Measurements from ENCODE around the gene SFTPA2. TPM values are rescaled to one million over a fixed set of nuclear protein-coding genes. Genes with fewer than 3 reads are reported as not detected.
"Not testable (repeated sequence)": the region's sequence is repeated elsewhere in the genome, so short reads cannot be mapped to it uniquely, and the experiment has no call there.

SFTPA2 gene
- total RNA-seq, 1 donor, result not detected

DNA sequence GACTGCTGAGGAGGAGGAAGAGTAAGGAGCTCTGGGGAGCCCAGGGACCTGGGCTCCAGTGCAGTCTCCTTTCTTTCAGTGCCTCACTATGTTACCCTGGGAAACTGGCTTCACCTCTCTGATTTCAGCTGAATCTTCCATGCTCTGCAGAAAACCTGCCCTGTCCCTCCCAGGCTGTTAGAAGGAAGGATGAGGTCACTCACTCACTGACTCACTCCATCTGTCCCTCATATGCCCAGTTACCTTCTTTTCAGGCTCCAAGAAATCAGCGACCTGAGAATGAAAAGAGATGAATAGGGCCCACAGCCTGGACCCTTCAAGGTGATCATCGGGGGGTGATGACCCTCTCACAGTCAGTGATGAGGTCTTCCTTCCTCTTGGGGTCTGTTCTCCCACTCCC, 481 bp downstream of the SFTPA2 start:
- TF ChIP-seq, protein P1, sequence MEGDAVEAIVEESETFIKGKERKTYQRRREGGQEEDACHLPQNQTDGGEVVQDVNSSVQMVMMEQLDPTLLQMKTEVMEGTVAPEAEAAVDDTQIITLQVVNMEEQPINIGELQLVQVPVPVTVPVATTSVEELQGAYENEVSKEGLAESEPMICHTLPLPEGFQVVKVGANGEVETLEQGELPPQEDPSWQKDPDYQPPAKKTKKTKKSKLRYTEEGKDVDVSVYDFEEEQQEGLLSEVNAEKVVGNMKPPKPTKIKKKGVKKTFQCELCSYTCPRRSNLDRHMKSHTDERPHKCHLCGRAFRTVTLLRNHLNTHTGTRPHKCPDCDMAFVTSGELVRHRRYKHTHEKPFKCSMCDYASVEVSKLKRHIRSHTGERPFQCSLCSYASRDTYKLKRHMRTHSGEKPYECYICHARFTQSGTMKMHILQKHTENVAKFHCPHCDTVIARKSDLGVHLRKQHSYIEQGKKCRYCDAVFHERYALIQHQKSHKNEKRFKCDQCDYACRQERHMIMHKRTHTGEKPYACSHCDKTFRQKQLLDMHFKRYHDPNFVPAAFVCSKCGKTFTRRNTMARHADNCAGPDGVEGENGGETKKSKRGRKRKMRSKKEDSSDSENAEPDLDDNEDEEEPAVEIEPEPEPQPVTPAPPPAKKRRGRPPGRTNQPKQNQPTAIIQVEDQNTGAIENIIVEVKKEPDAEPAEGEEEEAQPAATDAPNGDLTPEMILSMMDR (IDR thresholded peaks at IDR 0.05; ENCODE audit: insufficient read depth, low read depth, low read length), result no peak
- no peak for DNase-seq (ENCODE audit: low read depth)
- H3K4me3 ChIP-seq (ENCODE audit: low read depth, low read length), result no peak overlapping the region

DNA sequence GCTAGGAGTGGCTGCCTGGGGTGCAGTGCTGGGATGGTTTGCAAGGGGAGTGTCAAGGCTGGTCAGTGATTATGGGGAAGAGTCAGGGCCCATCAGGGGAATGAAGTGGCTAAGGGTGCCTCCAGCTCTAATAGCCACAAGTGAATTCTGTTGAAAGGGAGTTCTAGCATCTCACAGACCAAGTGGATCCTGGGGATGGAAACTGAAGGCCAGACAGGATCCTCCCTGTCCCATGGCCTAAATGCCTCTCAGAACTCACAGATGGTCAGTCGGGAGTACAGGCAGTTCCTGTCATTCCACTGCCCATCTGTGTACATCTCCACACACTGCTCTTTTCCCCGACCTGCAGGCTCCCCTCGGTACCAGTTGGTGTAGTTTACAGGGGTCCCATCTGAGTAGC, 3.2 kb downstream of the SFTPA2 start:
- not testable (repeated sequence) for DNase-seq (ENCODE audit: low read depth); H3K4me3 ChIP-seq (ENCODE audit: low read depth, low read length)

DNA sequence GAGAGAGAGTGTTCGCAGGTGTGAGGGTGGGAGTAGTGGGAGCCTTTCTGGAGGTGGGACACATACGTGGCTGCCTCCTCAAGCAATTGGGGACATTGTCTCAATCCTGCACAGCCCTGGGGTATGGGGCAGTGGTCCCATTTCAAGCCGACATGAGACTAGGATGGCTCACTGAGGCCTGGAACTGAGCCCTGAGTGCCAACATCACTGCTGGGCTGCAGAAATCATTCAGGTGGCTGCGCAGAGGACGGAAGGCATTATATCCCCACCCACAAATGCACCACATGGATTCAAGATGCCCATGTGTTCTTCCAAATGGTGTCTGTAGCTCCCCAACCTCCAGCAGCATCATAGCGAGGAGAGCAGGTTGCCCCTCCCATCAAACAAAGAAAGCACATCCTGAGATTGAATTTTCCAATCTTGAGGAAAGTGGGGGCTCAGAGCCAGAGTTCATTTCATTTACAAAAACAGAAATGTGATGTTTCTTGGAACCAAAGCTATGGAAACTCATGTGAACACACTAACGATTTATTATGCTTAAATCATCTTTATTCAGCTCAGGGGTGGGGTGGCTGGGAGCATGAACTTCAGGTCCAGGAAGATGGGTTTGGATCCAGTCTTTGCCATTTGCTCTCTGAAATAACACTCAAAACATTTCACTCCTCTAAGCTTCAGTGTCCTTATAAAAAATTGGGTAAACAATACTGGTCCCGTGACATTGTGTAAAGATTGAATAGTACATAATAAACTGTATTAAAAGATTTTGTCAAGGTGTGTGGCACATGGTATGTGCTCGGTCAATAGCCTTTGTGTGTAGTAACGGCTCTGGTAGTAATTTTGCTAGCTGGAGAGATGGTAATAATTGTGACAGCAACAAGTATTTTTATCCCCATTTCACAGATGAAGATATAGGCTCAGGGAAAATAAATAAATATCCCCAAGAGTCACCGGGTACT, 4.6 kb downstream of the SFTPA2 start:
- TF ChIP-seq, protein P1 (IDR thresholded peaks at IDR 0.05; ENCODE audit: insufficient read depth, low read depth, low read length), result no peak
- no peak for DNase-seq (ENCODE audit: low read depth)
- H3K4me3 ChIP-seq (ENCODE audit: low read depth, low read length), result no peak overlapping the region

DNA sequence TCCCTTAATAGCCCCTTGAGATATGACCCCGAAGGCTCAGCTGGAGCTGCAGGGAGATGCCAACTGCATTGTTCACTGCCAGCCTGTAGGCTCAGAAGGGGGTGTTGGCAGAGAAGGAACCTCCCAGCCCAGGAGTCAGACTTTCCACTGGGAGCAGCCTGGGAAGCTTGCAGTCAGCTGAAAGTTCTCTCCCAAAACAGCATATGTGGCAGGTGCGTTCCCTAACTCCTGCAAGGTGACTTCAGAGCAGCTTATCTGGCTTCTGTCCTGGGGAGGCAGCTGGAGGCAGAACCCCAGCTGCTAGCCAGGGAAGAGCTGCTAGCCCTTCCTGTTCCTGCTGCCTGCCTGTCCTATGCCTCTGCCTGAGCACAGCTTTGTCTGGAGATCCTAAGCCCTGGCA, 8.1 kb downstream of the SFTPA2 start:
- TF ChIP-seq, protein P1 (IDR thresholded peaks at IDR 0.05; ENCODE audit: insufficient read depth, low read depth, low read length), result no peak
- no peak overlapping the region for H3K4me3 ChIP-seq (ENCODE audit: low read depth, low read length)
- DNase-seq (ENCODE audit: low read depth), result no peak

DNA sequence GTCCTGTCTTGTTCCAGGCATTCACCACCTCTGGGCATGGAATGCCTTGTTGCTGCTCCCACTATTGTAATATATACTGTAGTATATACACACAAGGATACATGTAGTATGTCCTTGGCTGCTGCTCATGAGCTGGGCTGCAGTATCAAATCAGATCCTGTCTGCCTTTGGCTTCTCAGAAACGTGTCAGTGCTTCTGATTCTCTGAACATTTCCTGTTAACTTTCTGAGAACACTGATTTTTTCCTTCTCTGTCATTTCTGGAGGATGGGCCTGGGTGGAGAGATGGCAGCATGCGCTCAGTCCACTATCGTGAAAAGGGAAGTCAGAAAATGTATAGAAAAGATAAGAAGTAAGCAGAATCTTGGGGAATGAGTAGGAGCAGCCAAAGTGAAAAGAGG, 12.2 kb downstream of the SFTPA2 start:
- no peak for DNase-seq (ENCODE audit: low read depth)
- TF ChIP-seq, protein P1 (IDR thresholded peaks at IDR 0.05; ENCODE audit: insufficient read depth, low read depth, low read length), result no peak
- H3K4me3 ChIP-seq (ENCODE audit: low read depth, low read length), result no peak overlapping the region

DNA sequence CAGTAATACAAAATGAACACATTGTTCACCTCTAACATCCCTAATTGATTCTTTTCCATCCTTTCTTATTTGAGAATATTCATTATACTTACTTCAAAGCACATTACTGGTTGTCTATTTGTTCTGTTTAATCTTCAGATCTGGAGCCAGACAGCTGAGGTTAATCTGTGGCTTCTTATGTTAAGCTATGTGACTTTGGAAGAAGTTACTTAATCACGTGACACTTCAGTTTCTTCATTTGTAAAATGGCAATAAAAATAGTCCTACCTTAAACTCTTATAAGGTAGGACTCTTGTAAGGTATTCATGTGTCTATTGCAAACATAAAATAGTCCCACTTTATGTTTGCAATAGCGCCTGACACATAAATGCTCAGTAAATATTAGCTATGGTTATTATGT, 13.1 kb downstream of the SFTPA2 start:
- H3K4me3 ChIP-seq (ENCODE audit: low read depth, low read length); DNase-seq (ENCODE audit: low read depth): not testable (repeated sequence)

DNA sequence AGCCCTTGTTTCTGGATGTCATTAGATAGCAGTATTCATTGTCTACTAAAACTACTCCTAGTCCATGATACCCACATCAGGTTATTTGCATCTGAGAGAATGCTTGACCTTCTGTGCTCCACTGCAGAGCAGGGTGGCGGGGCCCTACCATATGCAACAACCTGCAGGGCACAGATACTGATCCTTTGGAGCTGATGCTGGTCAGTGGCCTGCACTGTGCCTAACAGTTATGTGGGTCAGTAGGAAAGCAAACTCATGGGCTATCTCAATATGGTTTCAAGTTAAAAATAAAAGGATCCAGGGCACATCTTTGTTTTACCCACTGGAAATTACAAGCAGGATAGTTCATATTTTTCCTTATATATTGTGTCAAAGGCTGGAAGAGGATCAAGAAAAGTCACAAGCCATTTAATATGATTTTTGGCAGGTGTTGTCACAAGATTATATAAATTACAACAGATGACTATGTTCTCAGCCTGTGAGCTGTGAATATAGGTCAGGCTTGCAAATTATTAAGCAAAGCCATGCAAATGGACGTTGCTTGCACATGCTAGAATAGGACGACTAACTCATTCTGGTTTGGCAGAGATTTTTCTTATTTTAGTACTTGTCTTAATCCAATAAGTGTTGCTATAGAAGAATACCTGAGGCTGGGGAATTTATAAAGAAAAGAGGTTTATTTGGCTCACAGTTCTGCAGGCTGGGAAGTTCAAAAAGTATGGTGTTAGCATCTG, 15.1 kb downstream of the SFTPA2 start:
- not testable (repeated sequence) for DNase-seq (ENCODE audit: low read depth); H3K4me3 ChIP-seq (ENCODE audit: low read depth, low read length)

DNA sequence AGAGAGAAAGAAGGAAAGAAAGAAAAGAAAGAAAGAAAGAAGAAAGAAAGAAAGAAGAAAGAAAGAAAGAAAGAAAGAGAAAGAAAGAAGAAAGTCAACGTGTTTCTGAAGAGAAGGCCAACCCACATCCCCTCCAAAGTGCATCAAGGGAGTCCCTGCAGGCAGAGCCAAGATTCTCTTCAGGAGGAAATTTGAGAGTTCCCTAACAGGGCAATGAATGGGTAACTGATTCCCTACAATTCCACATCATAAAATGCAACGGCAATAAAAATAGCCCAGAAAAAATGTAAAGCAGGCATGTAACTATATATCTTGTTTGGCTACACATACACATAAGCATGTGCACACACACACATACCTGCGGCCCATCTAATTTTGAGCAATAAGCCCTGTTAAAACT, 15.8 kb downstream of the SFTPA2 start:
- not testable (repeated sequence) for H3K4me3 ChIP-seq (ENCODE audit: low read depth, low read length); DNase-seq (ENCODE audit: low read depth)

DNA sequence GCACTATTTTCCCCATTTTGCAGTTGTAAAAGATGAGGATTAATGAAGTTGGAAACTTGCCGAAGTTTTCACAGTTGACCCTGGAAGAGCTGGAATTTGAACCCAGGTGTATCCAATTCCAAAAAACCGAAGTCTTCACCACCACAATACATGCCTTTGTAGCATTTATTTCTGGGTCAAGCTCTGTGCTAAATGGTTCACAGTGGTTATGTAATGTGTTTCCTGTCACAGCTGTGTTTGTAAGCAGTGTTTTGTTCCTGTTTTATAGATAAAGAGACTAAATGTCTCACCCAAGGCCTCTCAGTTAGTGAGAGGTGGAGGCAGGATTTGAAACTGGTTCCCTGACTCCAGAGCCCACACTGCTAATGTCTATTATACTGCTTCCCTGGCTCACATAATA, 17.6 kb downstream of the SFTPA2 start:
- no peak for DNase-seq (ENCODE audit: low read depth)
- TF ChIP-seq, protein P1 (IDR thresholded peaks at IDR 0.05; ENCODE audit: insufficient read depth, low read depth, low read length), result no peak
- no peak overlapping the region for H3K4me3 ChIP-seq (ENCODE audit: low read depth, low read length)

DNA sequence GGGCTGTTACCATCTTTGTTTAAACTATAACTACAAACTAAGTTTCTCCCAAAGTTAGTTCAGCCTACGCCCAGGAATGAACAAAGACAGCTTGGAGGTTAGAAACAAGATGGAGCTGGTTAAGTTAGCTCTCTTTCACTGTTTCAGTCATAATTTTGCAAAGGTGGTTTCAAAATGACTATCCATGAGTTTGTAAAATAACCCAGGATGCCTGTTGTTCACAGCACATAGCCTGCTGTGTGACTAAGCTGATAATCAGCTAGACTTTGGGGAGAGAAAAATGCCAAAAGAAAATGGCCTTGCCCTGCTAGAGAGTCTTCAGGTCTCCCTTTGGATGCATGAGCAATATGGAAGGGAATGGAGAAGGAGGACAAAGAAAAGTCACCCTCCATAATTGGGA, 19.3 kb downstream of the SFTPA2 start:
- DNase-seq (ENCODE audit: low read depth), result not testable (repeated sequence)

DNA sequence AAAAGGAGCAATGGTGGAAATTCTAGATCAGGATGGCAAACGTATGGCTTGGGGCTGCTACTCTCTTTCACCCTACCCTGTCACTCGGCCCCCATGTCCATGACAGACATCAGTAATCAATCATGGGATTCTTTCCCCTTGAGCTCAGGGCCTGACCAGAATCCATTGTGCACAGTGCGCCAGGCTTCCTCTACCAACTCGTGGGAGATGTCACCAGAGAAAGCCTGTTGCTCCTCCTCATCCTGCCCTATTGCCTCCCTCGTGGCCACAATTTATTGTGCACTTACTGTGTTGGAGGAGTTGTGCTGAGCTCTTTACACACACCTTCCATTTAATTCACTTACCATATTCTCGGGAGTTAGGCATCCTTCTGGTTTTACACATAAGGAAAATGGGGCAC, 21.9 kb downstream of the SFTPA2 start:
- not testable (repeated sequence) for DNase-seq (ENCODE audit: low read depth); H3K4me3 ChIP-seq (ENCODE audit: low read depth, low read length)

More for the DNA sequence above, 19.3 kb downstream of the SFTPA2 start:
- not testable (repeated sequence) for H3K4me3 ChIP-seq (ENCODE audit: low read depth, low read length)

DNA sequence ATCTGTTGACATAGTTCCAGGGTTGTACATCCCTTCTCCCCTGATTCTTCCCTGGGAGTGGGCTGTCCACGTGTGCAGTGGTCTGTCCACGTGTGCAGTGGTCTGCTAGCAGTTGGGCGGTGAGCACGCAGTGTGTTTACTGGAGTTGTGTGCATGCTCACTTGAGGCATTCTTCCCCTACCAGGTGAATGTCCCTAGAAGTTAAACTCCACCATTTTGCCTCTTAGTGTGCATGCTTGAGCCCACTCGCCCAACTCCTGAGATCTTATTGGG, 26.4 kb downstream of the SFTPA2 start:
- H3K4me3 ChIP-seq (ENCODE audit: low read depth, low read length); DNase-seq (ENCODE audit: low read depth): not testable (repeated sequence)
